NCI-H2107 treated with DMSO at 0.1 percent for 48 hours (cell line): Measurements from ENCODE around the gene TTC6.
A peak's percentile ranks its signal among the peaks of the same experiment; 100 is the strongest.

Experiments
- DNase-seq: peaks from one replicate; lab custom pipeline; 2025; ENCODE audit not compliant: unreplicated experiment; lab: John Stamatoyannopoulos, UW

Gene TTC6

DNA sequence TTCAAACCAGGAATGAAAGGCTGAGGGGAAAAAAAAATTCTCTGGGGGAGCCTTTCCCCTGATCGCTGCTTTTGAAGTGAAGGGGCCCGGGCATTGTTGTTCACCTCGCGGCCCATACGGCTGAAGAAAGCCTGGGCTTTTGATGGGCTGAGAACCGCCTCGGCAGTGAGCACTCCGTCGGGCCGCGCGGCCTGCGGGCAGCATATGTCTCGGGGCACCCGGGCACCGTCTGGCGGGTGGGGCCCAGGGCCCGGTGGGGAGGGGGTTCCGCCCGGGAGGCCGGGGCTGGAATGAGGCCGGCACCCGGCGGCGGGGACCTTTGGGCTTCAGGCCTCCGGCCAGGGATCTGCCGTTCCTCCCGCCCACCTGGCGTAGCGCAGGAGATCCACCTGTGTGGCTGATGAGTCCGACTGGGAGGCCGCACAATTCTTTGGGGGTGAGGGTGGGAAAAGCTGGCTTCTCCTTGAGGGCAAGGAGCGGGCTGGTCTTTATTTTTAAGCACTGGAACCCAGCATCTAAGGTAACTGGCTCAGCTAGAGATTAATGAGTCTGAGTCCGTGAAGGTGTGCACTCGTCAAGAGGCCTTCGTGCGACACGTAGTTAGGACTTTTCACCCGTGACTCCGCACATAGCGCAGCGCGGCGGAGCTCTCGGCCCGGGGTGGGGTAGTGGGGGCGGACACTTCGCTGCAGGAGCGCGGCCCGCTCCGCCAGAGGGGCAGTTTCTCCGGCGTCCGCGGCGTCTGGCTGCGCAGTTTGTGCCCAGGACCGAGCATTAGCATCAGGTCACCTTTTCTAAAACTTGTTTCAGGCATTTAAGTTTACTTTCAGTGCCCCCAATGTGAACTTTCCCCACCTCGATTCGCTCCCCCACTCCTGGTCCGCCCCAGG is 11.0 kb upstream of the TTC6 start:
- no peak for DNase-seq

DNA sequence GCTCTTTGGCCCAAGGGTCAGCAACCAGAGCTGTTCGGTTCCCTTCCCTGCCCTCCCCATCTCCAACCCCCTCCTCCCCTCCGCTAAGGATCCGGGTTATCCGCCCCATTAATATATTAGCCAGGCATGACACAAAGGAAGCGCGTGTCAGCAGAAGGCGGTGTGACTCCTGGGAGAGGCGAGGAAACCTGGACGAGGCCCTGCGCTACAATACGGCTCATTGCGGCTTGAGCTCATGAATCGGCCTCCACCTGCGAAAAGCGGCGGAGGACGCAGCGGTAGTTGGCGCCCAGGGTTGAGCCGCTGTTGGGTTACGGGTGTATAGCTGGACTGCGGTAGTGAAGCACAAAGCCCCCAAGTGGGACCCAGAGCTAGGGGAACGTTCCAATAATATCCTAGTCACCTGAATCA is 10.3 kb upstream of the TTC6 start:
- no peak for DNase-seq

DNA sequence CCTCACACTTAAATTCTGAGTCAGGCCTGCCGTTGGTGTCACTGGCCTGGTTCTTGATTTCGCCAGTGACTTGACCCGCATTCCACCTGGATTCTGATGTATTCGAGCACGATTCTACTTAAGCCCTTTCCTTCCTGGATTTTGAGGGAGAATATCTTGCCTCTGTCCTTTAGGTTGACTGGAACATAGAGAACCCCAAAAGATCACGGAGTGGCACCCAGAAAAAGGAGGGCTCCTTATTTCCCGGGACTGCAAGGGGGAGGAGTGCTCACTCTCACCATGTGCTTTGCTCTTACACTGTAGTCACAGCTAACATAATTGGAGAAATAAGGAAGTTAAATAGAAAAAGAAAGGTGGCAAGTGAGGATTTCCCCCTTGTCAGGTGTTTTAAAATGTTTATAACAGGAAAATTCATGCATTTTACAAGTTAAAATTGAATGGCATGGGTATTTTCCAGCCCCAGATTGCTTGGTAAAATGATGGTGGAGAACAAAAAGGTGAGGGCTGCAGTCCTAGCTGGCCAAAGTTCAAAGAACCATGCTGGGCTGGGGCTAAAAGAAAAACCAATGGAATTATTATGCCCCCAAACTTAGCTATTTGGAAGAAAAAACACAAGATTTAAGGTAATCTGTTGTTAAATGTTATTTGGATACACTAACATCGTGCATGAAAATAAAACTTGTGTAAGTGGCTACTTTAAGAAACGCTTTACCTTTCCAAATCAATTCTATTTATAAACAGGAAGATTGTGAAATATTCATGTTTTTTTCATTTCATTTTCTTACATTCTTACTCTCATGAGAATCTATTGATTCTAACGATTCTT is 9.2 kb upstream of the TTC6 start:
- DNase-seq: no peak

DNA sequence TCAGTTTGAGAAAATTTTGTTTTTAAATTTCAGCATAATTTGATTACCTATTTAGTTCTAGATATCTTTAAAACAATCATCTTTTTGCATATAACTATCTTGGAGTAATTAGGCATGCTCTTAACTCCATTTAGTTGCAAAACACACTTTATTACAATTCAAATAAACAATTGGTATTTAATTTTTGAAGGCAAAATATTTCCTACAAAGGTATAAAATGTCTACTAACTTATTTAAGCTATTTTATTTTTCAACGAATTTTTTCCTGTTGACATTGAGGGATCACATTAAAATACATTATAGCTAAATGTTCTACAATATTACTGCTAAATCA is 8.7 kb upstream of the TTC6 start:
- DNase-seq: no peak

DNA sequence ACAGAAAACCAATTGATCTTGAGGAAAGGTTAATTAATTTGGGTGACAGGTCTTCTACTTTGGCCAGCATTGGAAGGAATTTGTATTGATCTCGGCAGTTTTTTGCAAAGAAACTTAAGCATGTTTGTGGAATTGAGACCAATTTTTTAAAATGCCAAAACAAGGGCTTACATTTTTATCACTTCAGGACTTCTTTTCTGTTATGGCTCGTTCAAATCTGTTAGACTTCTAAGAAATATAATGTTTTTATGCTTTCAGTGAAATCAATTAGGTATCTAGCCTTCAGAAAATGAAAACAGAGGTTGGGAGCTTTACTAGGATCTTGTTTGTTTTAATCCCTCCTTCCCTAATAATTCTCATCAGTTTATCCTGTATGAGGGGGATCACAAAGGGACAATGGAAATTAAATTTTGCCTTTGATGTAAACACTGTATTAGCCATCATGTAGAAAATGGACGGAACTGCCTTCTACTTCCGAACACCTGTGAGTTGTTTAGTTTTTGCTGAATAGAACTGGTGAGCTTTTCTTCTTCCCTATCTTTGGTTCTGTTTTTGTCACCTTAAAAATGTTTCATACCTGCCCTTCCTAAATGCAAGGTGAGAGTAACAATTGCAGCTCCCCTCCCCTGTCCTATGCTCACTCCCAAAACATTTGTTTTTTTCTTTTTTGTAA is 8.2 kb upstream of the TTC6 start:
- DNase-seq: no peak

DNA sequence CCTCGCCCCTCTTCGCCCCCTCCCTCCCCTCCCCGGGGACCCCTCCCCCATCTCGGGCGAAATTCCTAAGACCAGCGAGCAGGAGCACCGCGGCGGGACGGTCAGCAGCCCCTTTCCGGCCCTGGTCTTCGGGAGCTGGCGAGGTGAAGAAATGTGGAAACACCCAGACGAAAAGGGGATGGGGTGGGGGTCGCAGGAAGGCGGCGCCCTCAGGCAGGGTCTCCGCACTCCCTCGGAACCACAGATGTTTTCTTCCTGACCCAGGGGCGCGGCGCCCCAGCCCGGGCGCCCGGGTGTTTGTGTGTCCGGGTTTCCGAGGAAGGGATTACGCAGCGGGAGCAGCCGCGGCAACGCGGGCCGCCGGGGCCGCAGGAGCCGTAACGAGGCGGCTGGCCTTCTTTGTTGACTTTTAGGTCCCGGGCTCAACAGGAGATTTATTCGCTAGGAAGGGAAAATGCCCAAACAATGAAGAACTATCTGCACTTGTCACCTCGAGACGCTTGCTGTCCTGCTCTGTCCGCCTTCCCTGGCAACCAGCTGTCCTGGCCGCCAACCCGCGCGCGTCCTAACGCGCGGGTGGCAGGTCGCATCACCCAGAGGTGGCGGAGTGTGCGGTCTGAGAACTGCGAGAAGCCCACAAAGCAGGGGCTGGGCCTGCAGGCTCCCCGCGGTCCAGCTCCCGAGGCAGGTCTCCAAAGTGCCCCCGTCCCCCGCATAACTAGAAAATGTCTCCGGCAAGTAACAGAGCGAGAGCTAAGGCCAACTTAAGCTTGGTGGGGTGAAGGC is 7.4 kb upstream of the TTC6 start:
- DNase-seq: no peak

DNA sequence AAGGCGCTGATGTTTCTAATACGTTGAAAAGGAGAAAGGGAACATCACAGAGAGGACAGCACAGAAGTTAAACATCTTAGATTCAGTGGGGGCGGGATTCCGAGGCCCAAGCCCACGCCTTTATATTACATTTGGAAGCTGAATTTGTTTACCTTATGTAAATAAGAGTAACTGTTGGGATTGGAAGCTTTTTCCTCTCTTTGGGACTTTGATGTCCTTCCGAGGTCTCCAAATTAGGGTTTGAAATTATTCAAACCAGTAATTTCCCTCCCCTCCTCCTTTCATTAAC is 6.8 kb upstream of the TTC6 start:
- no peak for DNase-seq

DNA sequence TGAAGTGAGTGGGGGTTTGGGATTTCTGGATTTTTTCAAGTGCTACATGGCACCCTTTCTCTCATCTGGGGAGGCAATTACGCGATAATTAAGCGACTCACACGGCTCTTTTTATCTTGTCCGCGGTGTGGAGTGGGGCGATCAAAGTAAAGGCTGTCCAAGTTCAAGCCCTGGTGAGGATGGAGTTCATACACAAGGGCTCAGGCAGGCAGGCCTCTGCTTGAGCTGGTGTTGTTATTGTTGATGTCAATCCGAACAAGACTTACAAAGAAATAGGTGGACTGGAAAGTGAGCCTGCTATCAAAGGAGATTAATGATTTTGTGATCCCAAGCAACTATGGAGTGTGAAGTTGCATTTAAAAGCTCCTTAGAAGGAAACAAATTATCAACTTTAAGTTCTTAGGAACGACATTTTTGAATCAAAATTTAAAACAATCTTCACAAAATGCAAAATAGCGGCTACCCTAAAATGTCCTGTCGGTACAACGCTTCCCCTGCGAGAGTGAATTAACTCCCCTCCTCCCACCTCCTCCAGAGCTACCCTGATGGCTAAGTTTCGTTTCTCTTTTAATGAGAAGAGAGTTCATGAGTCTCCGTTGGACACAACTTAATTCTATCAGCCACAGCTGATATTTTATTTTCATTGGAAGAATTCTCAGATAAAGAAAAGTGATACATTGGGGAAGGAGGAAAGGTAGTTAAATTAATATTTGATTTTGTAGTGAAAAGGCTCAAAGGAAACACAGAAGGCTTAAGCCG is 6.3 kb upstream of the TTC6 start:
- DNase-seq: no peak

DNA sequence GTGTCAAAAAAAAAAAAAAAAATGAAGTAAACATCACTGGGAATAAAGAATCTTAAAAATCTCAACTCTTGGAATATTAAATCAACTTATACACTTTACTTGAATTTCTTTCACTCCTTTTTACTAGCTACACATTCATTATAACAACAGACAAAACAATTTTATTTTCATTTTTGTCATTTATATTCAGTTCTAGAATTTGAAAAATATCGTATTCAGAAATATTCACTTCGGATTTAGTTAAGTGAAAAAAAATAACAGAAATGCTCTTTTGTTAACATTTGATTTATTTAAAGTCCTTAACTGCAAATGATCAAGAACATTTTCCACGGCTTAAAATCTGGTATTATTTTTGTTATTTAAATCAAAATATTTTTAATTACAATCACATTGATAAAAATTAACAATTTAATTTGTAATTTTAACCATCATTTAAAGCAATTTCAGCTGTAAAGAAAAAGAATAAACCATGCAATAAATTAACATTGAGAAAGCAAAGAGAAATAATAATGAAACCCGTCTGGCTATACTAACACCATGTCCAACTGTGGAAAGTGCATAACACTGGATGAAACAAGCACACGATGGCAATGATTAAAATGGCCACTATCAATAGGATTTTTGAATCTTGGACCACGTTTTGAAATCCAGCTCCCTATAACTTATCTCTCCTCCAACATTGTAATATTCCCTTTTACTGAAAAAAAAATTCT is 5.6 kb upstream of the TTC6 start:
- no peak for DNase-seq

DNA sequence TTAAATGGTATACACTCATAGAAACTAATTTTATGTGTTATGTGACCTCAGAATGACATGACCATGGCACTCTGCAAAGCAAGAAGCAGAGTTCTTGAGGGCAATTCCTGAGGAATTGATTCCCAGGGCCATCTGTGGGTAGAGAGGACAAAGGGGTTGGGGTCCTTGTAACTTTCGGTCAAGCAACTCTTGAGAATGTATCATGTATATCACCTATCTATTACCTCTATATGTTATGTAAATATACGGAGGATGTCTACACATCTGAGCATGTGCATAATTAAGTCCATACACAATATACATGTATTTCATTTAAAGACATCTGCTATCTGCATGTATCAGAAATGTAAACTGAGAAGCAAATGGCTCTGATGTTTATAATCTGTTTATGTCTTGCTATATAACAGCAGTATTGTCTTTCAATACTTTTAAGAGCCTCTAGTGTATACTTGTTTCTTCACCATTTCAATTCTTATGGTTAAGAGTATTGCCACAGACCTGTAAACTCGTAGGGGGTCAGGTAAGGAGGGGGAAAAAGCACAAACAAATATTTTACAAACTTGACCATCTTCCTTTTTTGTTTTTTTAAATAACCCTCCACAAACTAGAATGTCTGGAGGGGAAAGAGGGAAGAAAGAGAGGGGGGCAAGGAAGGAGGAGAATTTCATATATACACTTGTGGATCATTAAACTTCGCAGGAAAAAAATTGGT is 4.8 kb upstream of the TTC6 start:
- DNase-seq: no peak

DNA sequence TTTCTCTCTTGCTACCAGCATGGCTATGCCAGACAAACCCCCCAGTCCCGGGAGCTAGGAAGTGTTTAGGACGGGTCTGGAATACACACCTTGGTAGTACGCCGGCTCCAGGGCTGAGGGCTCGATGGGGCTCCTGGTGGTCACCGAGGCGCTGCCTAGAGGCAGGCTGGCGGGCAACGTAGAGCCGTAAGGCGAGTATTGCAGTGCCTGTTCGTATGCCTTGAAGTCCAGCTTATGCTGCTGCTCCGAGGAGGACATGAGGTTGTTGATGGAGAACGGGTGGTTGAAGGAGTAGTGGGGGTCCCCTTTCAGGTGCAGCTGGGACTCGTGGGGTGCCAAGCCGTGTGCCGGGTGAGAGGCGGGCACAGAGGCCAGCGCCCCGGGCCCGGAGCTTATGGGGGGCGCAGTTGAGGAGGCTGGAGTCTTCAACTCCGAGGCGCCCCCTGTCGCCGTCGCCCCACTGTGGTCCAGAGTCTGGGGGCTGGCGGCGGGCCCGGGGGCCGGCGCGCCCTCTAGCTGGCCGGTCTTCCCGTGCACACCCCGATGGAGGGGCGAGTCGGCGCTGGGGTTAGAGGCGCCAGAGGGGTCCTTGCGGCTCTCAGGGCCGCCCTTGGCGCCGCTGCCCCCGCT is 4.0 kb upstream of the TTC6 start:
- no peak for DNase-seq

DNA sequence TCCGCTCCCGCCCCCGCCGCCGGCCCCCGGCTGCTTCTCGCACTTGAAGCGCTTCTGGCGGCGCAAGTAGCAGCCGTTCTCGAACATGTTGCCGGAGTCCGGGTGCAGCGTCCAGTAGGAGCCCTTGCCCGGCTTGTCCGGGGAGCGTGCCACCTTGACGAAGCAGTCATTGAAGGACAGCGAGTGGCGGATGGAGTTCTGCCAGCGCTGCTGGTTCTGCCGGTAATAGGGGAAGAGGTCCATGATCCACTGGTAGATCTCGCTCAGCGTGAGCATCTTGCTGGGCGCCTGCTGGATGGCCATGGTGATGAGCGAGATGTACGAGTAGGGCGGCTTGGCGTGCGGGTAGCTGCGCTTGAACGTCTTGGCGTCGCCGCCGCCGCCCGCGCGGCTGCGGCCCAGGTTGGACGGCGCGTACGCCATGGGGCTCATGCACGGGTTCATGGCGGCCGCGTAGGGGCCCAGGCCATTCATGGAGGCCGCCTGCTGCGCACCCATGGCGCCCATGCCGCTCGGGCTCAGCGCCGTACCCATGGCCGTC is 3.4 kb upstream of the TTC6 start:
- DNase-seq: no peak

DNA sequence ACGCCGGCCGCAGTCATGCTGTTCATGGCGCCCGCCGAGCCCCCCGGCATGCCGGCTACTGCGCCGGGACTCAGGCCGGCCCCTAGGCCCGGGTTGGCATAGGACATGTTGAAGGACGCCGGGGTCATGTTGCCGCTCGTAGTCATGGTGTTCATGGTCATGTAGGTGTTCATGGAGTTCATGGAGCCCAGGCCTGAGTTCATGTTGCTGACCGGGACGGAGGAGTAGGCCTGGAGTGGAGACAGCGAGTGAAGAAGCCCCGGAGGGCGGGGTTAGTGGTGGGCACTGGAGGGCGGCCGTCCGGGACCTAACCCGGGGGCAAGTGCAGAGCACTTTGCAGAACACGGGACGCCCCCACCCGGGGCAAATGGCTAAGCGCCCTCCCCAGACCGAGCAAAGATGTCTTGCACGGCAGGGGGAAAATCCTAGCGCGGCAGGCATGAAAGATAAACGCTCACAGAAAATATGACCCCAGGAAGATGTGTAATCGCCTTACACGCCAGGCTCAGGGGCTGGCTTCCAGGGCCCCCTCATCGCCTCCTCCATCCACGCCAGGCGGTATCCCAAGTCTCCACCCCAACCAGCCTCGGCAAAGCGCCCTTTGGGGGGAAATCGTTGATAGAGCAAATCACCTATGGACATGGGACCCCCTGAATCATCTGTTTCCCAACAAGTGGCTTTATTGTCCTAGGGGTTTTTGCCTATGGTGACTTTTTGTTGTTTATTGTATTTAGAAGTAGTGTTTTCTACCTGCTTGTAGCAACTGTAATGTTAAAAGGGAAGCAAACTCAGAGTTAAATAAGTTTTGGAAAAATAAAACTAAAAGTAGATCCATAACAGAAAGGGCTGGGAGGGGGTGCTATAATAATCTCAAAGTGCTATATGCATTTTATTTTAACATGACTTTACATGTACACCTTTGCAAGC is 2.7 kb upstream of the TTC6 start:
- no peak for DNase-seq

DNA sequence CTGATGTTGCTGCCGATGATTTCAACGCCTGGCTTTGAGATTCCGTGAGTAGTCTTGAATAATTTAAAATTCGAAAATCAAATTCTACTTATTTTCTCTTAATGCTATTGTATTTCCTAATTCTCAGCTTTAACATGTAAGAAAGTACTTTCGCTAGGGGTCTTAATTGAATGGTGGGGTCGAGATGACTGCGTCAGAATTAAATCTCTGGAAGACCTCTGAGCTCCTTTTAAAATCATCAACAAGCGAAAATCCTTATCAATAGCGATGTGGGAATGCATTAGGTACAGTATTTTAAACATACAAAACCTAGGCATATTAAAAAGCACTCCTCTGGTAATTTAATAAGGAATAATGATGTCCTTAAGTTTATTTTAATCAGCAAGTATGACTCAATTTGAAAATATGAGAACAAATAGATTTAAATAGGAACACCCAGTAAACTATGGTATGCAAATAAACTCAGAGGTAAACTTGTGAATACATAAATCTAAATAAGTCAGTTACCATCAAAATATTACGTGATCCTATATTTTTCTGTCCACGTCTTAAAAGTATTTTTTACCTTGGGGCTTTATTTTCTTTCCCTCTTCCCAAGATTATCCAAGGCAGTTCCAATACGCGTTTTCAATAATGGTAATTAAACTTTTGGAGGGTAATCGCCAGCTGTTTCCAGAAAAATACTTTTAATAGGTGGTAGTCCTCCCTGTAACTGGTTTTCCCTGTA is 1.8 kb upstream of the TTC6 start:
- no peak for DNase-seq

DNA sequence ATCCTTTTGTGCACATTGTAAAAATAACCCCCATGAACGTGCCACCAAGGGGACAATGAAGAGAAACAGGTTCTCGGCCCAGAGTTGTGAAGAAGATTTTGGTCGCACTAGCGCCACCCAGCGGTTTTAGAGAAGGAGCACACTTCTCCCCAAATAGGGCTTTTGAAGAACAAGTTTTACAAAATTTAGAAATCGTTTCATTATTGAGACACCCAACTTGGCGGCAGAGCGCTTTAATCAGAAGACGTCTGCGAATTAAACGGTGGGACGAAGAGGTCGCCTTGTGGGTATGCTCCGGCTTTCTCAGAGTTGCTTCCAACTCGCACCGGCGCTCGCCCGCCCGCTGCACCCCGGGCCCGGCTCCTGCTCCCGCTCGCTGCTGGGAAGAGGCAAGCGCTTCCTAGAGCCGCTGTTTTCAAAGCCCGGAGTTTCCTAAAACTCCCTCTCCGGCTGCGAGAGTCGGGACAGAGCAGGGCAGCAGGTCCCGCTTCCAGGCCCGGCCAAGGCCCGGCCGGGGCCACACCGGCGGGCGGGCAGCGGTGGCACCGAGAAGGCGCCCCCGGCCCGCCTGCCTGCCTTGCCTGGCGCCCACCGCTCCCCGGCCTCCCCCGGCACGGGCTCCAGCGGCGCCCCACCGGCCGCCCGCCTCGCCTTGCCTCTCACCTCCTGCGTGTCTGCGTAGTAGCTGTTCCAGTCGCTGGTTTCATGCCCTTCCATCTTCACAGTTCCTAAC is 1.0 kb upstream of the TTC6 start:
- peak; percentile 91 for DNase-seq
